MM.1S (cell line): Measurements from ENCODE around the gene RNF187.

Experiments used
- DNase-seq: peaks from one replicate; pipeline ENCODE4 v3.0.0-alpha.2; 2015
- H2AFZ ChIP-seq: fragments of 300-600 bp; sonication (generic); 2 replicates; pipeline ENCODE4 v1.6.0; 2016; ENCODE audit warnings: antibody characterized with exemption, low read length
- H3F3A ChIP-seq: fragments of 300-600 bp; sonication (generic); 2 replicates; pipeline ENCODE4 v1.6.1; 2016; ENCODE audit warnings: mild to moderate bottlenecking, antibody characterized with exemption, low read length, moderate library complexity, mixed read lengths; ENCODE audit not compliant: insufficient read depth
- H3K27ac ChIP-seq: fragments of 300-600 bp; sonication (generic); 2 replicates; pipeline ENCODE4 v1.5.1; 2016; ENCODE audit warnings: mild to moderate bottlenecking, low read length
- H3K27me3 ChIP-seq: fragments of 300-600 bp; sonication (generic); replicated peaks from 2 replicates; pipeline ENCODE4 v1.6.0; 2016; ENCODE audit warnings: low read length; ENCODE audit not compliant: insufficient read depth
- H3K36me3 ChIP-seq: fragments of 300-600 bp; sonication (generic); replicated peaks from 2 replicates; pipeline ENCODE4 v1.6.1; 2016; ENCODE audit warnings: mild to moderate bottlenecking, low read length, mixed read lengths; ENCODE audit not compliant: insufficient read depth
- H3K4me1 ChIP-seq: fragments of 300-600 bp; sonication (generic); 2 replicates; pipeline ENCODE4 v1.6.1; 2016; ENCODE audit warnings: low read length, mixed read lengths
- H3K4me2 ChIP-seq: fragments of 300-600 bp; sonication (generic); 2 replicates; pipeline ENCODE4 v1.6.0; 2016; ENCODE audit warnings: low read depth, low read length
- H3K4me3 ChIP-seq: fragments of 300-600 bp; sonication (generic); 2 replicates; pipeline ENCODE4 v1.5.1; 2016; ENCODE audit warnings: low read length, mixed read lengths
- H3K79me2 ChIP-seq: fragments of 300-600 bp; sonication (generic); 2 replicates; pipeline ENCODE4 v1.6.1; 2016; ENCODE audit warnings: mixed run types, low read length, mixed read lengths
- H3K9ac ChIP-seq: fragments of 300-600 bp; sonication (generic); 2 replicates; pipeline ENCODE4 v1.6.1; 2016; ENCODE audit warnings: low read length, mixed read lengths
- H3K9me2 ChIP-seq: fragments of 300-600 bp; sonication (generic); replicated peaks from 2 replicates; pipeline ENCODE4 v1.6.1; 2016; ENCODE audit warnings: mild to moderate bottlenecking, low read length, mixed read lengths; ENCODE audit not compliant: insufficient read depth
- H3K9me3 ChIP-seq: fragments of 300-600 bp; sonication (generic); replicated peaks from 2 replicates; pipeline ENCODE4 v1.6.1; 2016; ENCODE audit warnings: mild to moderate bottlenecking, low read length, mixed read lengths; ENCODE audit not compliant: insufficient read depth
- H4K20me1 ChIP-seq: fragments of 300-600 bp; sonication (generic); 2 replicates; pipeline ENCODE4 v1.6.1; 2016; ENCODE audit warnings: mild to moderate bottlenecking, low read length, moderate library complexity, mixed read lengths; ENCODE audit not compliant: insufficient read depth
- EZH2 ChIP-seq: fragments of 300-600 bp; sonication (generic); optimal IDR thresholded peaks from 2 replicates; pipeline ENCODE3; 2017; ENCODE audit warnings: low read depth, mild to moderate bottlenecking, antibody characterized with exemption, low read length, mixed read lengths
- EZH2phosphoT487 ChIP-seq: fragments of 300-600 bp; sonication (generic); IDR thresholded peaks from 2 replicates; pipeline ENCODE4 v1.6.1; 2018; ENCODE audit warnings: antibody characterized with exemption, low read length
- TF ChIP-seq, protein P1 (sequence below): fragments of 300-600 bp; sonication (generic); IDR thresholded peaks from 2 replicates; pipeline ENCODE4 v1.5.1; 2016; ENCODE audit warnings: antibody characterized with exemption, low read length, mixed read lengths

RNF187 gene

DNA sequence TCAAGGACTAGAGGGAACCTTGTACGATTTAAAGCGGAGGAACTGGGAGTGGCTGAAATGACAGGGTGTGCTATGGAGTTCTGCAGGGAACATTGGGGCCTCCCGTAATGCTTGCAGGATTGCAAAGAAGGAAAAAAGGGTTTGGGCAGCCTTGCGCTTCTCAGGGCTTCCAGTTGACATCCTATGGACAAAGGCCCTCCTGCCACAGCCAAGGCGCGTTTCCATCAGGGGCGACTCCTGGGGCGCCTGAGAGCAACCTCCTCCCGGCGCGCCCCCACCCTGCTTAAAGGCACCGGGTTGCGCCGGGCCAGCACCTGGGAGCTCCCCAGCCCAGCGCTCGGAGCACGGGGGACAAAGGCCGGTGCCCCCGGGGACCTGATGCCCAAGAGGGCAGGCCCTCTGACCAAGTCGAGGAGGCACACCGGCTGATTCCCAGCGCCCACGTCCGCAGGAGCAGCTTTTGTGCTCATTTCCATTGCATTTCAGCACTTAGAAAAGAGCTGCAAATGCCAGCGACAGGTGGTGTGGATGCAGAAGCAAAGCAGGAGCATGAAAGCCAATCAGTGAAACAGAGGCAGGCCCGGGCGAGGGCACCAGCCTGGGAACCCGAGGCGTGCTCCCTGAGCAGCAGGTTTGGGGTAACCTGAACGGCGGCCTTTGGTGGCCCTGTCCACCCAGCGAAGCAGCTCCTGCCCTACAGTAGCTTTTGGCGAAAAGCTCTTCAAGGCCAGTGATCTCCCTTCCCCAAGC, 17.6 kb upstream of the RNF187 start:
- Histone ChIP-seq H3K79me2 (no peaks in the 10 kb centered on the region), H3K36me3 (no peaks in the 10 kb centered on the region), H3K4me2 (no peak overlapping the region), H3K9ac (no peak overlapping the region), H3K4me3 (no peak overlapping the region), H3K4me1 (peaks cover 31% of the 10 kb centered on the region), H3K27ac (no peak overlapping the region), H4K20me1 (no peaks in the 10 kb centered on the region), H2AFZ (no peak overlapping the region), H3K9me3 (no peaks in the 10 kb centered on the region), H3K9me2 (no peaks in the 10 kb centered on the region), H3F3A (peaks cover 17% of the 10 kb centered on the region; the same call in 1 of the 2 replicates), H3K27me3 (no peaks in the 10 kb centered on the region)
- TF ChIP-seq EZH2phosphoT487 (no peak), EZH2 (no peak)
- TF ChIP-seq, protein P1, sequence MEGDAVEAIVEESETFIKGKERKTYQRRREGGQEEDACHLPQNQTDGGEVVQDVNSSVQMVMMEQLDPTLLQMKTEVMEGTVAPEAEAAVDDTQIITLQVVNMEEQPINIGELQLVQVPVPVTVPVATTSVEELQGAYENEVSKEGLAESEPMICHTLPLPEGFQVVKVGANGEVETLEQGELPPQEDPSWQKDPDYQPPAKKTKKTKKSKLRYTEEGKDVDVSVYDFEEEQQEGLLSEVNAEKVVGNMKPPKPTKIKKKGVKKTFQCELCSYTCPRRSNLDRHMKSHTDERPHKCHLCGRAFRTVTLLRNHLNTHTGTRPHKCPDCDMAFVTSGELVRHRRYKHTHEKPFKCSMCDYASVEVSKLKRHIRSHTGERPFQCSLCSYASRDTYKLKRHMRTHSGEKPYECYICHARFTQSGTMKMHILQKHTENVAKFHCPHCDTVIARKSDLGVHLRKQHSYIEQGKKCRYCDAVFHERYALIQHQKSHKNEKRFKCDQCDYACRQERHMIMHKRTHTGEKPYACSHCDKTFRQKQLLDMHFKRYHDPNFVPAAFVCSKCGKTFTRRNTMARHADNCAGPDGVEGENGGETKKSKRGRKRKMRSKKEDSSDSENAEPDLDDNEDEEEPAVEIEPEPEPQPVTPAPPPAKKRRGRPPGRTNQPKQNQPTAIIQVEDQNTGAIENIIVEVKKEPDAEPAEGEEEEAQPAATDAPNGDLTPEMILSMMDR = no peak
- no peak for DNase-seq

DNA sequence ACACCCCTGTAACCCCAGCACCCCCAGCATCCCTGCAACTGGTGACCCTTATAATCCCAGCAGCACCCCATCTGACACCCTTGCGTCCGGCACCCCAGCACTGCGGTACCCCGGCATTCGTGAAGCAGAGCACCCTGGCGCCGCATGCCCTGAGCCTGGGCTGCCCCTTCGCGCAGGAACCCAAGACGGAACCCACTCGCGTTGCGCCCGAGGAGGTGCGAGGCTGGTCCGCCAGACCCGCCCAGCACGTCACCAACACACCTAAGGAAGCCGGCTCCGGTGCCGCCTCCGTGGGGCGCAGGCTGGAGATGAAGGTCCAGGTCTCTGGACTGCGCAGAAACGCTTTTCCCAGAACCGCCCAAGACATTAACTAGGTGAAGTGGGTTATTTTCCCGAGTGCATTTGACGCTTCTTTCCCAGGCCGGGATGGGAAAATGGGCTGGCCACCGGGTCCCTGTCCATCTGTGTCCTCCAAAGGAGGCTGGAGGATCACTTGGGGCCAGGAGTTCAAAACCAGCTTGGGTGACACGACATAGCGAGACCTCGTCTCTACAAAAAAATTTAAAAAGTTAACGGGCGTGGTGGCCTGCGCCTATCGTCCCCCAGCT, 15.9 kb upstream of the RNF187 start:
- no peak overlapping the region for H3K4me2 ChIP-seq
- H3K9me2 ChIP-seq = no peaks in the 10 kb centered on the region
- H2AFZ ChIP-seq = no peak overlapping the region
- H3K27me3 ChIP-seq = no peaks in the 10 kb centered on the region
- peaks cover 16% of the 10 kb centered on the region for H3K4me1 ChIP-seq
- H3K27ac ChIP-seq = no peak overlapping the region
- no peak for DNase-seq
- no peaks in the 10 kb centered on the region for H4K20me1 ChIP-seq
- no peak overlapping the region for H3K9ac ChIP-seq
- H3K9me3 ChIP-seq = no peaks in the 10 kb centered on the region
- no peak for TF ChIP-seq EZH2phosphoT487
- TF ChIP-seq EZH2 = no peak
- TF ChIP-seq, protein P1 = no peak
- H3K36me3 ChIP-seq = no peaks in the 10 kb centered on the region
- no peaks in the 10 kb centered on the region for H3K79me2 ChIP-seq
- no peak overlapping the region for H3K4me3 ChIP-seq
- peaks cover under 1% of the 10 kb centered on the region; the same call in 1 of the 2 replicates for H3F3A ChIP-seq

DNA sequence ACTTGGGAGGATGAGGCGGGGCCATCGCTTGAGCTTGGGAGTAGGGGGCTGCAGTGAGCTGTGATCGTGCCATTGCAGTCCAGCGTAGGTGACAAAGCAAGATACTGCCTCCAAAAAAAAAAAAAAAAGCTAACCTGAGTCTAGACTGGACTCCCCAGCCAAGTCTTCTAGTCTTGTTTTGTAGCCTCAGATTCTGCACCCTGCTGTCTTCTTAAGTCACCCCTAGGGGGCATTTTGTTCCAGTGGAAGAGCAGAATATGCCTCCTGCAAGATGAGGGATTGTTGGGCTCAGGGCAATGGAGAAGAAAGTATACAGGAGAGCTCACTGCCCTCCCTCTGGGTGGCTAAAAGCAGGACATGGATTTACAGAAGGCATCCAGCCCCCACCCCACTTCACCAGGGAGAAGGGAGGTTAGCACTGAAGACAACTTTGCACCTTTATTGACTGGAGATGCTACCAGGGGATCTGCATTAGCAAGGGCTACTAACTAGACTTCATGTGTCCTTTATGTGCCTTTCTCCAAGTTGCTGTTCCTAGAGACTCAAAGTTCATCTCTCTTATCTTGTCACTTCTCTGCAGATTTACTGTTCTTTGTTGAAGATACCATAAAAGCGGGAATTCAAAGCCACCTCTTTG, 15.3 kb upstream of the RNF187 start:
- Histone ChIP-seq H3K79me2 (no peaks in the 10 kb centered on the region), H3K9ac (no peak overlapping the region), H4K20me1 (no peaks in the 10 kb centered on the region), H3K36me3 (no peaks in the 10 kb centered on the region), H3K4me1 (peaks cover 15% of the 10 kb centered on the region), H3K9me2 (no peaks in the 10 kb centered on the region), H3K4me2 (no peak overlapping the region), H3F3A (no peaks in the 10 kb centered on the region; the same call in 1 of the 2 replicates), H3K27ac (no peak overlapping the region), H3K4me3 (no peak overlapping the region), H2AFZ (no peak overlapping the region), H3K27me3 (no peaks in the 10 kb centered on the region), H3K9me3 (no peaks in the 10 kb centered on the region)
- peak; percentile 49 for DNase-seq
- TF ChIP-seq EZH2phosphoT487 (no peak), EZH2 (no peak)
- TF ChIP-seq, protein P1 = peak; percentile 61
